GM21447 (cell line): ENCODE measurements around the gene SGF29.
"Not testable (repeated sequence)": the region's sequence is repeated elsewhere in the genome, so short reads cannot be mapped to it uniquely, and the experiment has no call there.

Experiments used
- ATAC-seq: cut with Tn5 transposase; IDR thresholded peaks from one replicate; pipeline ENCODE4 v1.9.1; 2021; ENCODE audit not compliant: unreplicated experiment

The SGF29 gene

GRCh38 chr16:28592979-28593553 is 39.3 kb downstream of the SGF29 start:
- ATAC-seq, result no peak

GRCh38 chr16:28595451-28595850 is 41.7 kb downstream of the SGF29 start:
- ATAC-seq, result not testable (repeated sequence)

- no peak for ATAC-seq
Measured at GRCh38 chr16:28596115-28596630, 42.5 kb downstream of the SGF29 start.

DNA sequence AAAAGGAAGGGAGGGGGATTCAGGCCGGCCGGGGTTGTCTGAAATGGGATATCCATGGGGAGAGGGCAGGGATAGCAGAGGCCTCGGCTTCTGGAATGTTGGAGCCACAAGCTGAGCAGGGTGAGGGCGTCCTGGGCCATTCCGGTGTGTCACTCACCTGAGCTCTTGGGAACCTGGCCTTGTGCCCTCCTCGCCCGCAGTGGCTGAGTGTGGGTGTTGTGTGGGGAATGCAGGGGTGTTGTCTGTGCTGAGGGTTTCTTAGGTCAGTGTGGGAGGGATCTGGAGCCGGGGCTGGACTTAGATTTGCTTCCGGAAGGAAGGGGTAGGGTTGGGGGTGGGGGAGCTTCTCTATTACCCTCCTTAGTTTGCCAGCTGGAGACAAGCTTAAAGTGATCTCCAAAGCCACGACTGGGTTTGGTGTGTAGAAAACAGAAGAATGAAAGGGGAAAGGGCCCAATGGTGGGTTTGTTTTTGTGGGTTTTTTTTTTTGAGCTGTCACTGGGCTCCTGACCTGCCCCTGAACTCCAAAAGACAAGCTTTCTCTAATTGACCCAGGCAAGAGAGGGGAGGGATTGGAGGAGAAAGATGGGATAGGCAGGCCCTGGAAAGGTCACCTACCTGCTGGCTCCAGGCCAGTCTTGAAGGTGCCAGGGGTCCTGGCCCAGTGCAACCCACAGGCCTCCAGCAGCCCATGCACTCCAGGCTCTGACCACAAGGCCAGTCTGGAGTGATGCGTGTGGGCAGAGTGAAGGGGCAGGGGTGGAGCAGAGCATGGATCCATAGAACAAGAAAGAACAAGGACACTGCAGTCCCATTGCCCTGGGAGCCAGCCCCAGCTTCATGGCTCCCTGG is 43.3 kb downstream of the SGF29 start, which contains the start of gene SULT1A2:
Gene SULT1A2, minus strand, starts transcription at position 211 of the 852 bp plus-strand sequence. CDS start 1,120 bp downstream, outside the sequence.
- no peak for ATAC-seq

- ATAC-seq, result no peak
Measured at GRCh38 chr16:28597692-28598261, 44.1 kb downstream of the SGF29 start.

DNA sequence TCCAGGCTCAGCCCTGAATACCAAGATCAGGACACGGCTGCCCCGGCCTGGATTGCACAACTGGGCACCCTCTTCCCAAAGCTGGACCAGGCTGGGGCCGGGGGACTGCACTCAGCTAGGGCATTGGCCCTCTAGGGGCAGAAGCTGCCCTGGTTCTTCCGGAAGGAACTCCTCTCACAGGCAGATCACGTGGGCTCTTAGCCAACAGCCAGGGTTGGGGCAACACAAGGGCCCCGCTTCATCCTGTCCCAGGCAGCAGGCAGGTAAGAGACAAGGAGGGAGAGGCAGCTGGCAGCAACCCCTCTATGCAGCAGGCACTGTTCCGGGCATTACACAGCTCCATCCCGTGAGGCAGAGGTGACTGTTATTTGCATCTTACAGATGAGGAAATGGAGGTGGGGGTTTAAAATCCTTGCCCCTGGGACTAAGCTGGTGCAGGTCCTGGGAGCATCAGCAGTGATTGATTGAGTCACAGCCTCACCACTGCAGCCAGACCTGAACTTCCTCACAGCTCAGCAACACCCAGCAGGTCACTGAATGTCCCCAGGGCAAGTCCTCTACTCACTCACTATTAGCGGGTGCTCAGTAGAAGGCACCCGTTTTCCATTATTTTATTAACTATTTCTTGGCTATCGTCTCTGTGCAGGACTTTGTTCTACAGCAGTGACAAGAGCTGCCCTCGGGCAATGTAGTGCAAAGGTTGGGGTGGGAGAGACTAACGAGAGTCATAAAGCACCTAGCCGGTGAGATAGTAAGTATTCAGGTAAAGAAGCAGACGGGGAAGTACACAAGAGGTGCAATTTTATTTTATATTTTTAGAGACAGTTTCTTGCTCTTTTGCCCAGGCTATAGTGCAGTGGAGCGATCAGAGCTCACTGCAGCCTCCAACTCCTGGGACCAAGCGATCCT is 45.9 kb downstream of the SGF29 start:
- peak; percentile 80 for ATAC-seq

- ATAC-seq, result not testable (repeated sequence)
Measured at GRCh38 chr16:28600965-28601364, 47.2 kb downstream of the SGF29 start.

- not testable (repeated sequence) for ATAC-seq
Measured at GRCh38 chr16:28601589-28601988, 47.9 kb downstream of the SGF29 start.

- not testable (repeated sequence) for ATAC-seq
Measured at GRCh38 chr16:28602062-28602461, 48.3 kb downstream of the SGF29 start.

- ATAC-seq, result no peak
Measured at GRCh38 chr16:28602529-28602928, 48.8 kb downstream of the SGF29 start.

DNA sequence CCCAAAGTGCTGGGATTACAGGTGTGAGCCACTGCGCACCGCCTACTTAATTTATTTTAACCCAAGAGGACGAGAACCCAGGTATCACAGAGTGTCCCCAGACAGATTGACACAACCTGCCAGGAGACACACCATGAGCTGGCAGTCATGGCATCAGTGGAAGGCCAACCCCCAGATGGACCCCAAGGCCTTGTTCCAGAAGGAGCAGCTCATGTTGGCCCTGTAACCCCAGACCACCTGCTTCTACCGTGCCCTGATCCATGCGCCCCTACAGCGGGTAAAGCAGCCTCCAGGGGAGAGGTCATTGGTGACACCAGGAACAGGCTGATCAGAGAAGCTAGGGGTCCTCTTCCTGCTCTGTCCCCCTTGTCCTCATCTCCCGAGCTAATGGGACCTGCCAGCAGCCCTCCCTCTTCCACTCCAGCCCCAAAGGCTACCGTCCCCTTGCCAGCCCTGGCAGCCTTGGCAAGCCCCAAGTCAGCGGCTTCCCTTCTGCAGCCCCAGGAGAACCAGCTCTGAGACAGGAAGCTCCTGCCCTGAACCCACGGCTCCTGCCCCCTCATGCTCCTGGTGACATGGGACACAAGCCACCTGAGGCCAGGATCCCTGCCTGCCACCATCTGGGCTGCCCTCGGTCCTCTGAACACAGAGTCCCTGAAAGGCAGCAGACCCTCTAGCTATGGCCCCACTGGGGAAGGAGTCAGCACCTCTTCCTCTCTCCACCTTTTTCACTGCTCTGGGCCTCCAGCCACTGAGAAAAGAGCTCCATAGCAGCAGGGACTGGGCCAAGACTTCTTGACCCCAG is 49.9 kb downstream of the SGF29 start:
- no peak for ATAC-seq

- no peak for ATAC-seq
Measured at GRCh38 chr16:28604186-28604565, 50.5 kb downstream of the SGF29 start.

GRCh38 chr16:28606291-28607115 is 52.8 kb downstream of the SGF29 start:
- no peak for ATAC-seq

DNA sequence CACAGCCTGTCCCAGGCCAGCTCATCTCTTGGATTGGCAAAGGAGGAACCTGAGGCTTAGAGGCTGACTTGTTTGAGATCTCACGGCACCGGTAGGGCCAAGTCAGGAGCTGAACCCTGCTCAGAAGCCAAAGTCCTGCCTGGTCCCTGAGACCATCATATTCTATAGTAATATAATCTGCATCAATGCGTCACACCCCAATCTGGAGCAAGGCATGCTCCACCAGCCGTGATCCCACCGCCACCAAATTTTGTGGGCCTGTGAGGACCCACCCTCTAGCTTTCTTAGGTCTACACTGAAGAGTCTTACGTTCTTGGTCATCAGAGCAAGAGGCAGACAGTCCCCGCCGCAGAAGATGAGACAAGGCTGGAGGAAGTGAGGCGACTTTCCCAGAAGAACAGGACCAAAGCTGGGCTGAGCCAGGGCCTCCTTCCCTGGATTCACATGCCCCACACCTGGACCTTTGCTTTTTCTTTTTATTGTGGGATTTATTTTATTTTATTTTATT is 53.5 kb downstream of the SGF29 start:
- ATAC-seq, result no peak

DNA sequence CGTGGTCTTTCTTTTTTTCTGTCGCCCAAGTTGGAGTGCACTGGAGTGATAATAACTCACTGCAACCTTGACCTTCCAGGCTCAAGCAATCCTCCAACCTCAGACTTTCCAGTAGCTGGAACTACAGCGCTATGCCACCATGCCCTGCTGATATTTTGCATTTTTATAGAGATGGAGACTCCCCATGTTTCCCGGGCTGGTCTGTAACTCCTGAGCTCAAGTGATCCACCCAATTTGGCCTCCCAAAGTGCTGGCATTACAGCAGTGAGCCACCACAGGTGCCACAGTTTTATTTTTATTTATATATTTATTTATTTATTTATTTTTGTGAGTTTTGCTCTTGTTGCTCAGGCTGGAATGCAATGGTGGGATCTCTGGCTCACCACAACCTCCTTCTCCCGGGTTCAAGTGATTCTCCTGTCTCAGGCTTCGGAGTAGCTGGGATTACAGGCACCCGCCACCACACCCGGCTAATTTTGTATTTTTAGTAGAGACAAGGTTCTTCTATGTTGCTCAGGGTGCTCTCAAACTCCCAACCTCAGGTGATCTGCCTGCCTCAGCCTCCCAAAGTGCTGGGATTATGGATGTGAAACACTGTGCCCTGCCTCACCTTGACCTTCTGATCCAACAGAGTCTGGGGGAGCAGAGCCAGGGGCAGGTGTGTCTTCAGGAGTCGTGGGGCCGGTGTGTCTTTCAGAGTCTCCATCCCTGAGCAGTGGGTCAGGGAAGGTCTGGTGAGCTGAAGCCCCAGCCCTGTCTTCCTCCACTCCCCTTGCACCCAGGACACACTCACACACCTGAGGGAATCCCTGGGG is 54.2 kb downstream of the SGF29 start:
- ATAC-seq, result not testable (repeated sequence)

DNA sequence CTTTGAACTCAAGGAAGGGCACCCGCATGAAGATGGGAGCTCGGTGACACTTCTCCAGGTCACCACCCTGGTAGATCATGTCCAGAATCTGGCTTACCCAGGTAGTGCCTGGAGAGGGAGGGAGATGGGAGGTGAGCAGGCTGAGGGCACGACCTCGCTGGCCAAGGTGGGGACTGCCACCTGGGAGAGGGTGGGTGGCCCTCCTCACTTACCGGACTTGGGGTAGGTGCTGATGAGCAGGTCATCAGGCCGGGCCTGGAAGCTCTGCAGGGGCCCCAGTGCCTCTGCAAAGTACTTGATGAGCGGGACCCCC is 54.7 kb downstream of the SGF29 start:
- ATAC-seq, result not testable (repeated sequence)

- ATAC-seq, result not testable (repeated sequence)
Measured at GRCh38 chr16:28608867-28609596, 55.3 kb downstream of the SGF29 start.
